Measurements from ENCODE around the gene CELSR1.

GRCh38 chr22:46473896-46474557 is 63.4 kb downstream of the CELSR1 start:
- TF ChIP-seq POLR2A (IDR thresholded peaks at IDR 0.05; ENCODE audit: low read depth, low read length) (no peak), TAF1 (IDR thresholded peaks at IDR 0.05; ENCODE audit: borderline replicate concordance, low read depth, low read length) (no peak)

All from GM12892 (cell line).